ENCODE measurements around the gene GIMAP5.

- no peak for TF ChIP-seq CTCF (IDR thresholded peaks at IDR 0.05)
- no peak for TF ChIP-seq POLR2A (IDR thresholded peaks at IDR 0.05)
Measured at GRCh38 chr7:150754951-150755350, 17.7 kb downstream of the GIMAP5 start.

Data from right lobe of liver (tissue), 4 donors.